Parathyroid adenoma (tissue), 2 donors: ENCODE measurements around the gene TMEM208.

Experiments
- H2AFZ ChIP-seq: fragments of 300-600 bp; sonication (generic); one replicate; pipeline ENCODE4 v1.7.0; 2017; ENCODE audit warnings: antibody characterized with exemption, mild to moderate bottlenecking
- H3K27ac ChIP-seq: fragments of 300-600 bp; sonication (generic); one replicate; pipeline ENCODE4 v1.7.0; 2017
- H3K27me3 ChIP-seq: fragments of 300-600 bp; sonication (generic); one replicate; pipeline ENCODE4 v1.7.0; 2017; ENCODE audit warnings: low read length; ENCODE audit not compliant: control insufficient read depth, insufficient read depth
- H3K36me3 ChIP-seq: fragments of 300-600 bp; sonication (generic); one replicate; pipeline ENCODE4 v1.7.0; 2017; ENCODE audit warnings: low read length; ENCODE audit not compliant: control insufficient read depth, insufficient read depth
- H3K4me1 ChIP-seq: fragments of 300-600 bp; sonication (generic); one replicate; pipeline ENCODE4 v1.7.0; 2017; ENCODE audit warnings: control low read depth
- H3K4me2 ChIP-seq: fragments of 300-600 bp; sonication (generic); one replicate; pipeline ENCODE4 v1.7.0; 2017; ENCODE audit warnings: low read length
- H3K4me3 ChIP-seq: fragments of 300-600 bp; sonication (generic); one replicate; pipeline ENCODE4 v1.7.0; 2017; ENCODE audit warnings: low read depth, low read length
- H3K79me2 ChIP-seq: fragments of 300-600 bp; sonication (generic); one replicate; pipeline ENCODE4 v1.7.0; 2017; ENCODE audit warnings: control low read depth
- H3K9ac ChIP-seq: fragments of 300-600 bp; sonication (generic); one replicate; pipeline ENCODE4 v1.7.0; 2017; ENCODE audit warnings: mild to moderate bottlenecking
- H3K9me3 ChIP-seq: fragments of 300-600 bp; sonication (generic); one replicate; pipeline ENCODE4 v1.7.0; 2017; ENCODE audit warnings: low read length; ENCODE audit not compliant: control insufficient read depth
- TF ChIP-seq, protein P1 (sequence below): fragments of 300-600 bp; sonication (generic); IDR thresholded peaks from one replicate; pipeline ENCODE4 v1.7.0; 2017; ENCODE audit warnings: antibody characterized with exemption, mild to moderate bottlenecking
- donor health status: primary hyperparathyroidism.

TMEM208 gene

GRCh38 chr16:67198238-67198734 lies 28.6 kb upstream of the TMEM208 start:
- Histone ChIP-seq H3K4me1 (peaks cover 22% of the 10 kb centered on the region), H2AFZ (peak overlapping the region; percentile 72), H3K9ac (no peak overlapping the region), H3K36me3 (no peaks in the 10 kb centered on the region), H3K27ac (peak overlapping the region; percentile 76), H3K79me2 (peaks cover 1% of the 10 kb centered on the region), H3K27me3 (no peaks in the 10 kb centered on the region), H3K4me3 (no peak overlapping the region), H3K4me2 (no peak overlapping the region), H3K9me3 (no peaks in the 10 kb centered on the region)
- TF ChIP-seq, protein P1, sequence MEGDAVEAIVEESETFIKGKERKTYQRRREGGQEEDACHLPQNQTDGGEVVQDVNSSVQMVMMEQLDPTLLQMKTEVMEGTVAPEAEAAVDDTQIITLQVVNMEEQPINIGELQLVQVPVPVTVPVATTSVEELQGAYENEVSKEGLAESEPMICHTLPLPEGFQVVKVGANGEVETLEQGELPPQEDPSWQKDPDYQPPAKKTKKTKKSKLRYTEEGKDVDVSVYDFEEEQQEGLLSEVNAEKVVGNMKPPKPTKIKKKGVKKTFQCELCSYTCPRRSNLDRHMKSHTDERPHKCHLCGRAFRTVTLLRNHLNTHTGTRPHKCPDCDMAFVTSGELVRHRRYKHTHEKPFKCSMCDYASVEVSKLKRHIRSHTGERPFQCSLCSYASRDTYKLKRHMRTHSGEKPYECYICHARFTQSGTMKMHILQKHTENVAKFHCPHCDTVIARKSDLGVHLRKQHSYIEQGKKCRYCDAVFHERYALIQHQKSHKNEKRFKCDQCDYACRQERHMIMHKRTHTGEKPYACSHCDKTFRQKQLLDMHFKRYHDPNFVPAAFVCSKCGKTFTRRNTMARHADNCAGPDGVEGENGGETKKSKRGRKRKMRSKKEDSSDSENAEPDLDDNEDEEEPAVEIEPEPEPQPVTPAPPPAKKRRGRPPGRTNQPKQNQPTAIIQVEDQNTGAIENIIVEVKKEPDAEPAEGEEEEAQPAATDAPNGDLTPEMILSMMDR = peak; percentile 86

DNA sequence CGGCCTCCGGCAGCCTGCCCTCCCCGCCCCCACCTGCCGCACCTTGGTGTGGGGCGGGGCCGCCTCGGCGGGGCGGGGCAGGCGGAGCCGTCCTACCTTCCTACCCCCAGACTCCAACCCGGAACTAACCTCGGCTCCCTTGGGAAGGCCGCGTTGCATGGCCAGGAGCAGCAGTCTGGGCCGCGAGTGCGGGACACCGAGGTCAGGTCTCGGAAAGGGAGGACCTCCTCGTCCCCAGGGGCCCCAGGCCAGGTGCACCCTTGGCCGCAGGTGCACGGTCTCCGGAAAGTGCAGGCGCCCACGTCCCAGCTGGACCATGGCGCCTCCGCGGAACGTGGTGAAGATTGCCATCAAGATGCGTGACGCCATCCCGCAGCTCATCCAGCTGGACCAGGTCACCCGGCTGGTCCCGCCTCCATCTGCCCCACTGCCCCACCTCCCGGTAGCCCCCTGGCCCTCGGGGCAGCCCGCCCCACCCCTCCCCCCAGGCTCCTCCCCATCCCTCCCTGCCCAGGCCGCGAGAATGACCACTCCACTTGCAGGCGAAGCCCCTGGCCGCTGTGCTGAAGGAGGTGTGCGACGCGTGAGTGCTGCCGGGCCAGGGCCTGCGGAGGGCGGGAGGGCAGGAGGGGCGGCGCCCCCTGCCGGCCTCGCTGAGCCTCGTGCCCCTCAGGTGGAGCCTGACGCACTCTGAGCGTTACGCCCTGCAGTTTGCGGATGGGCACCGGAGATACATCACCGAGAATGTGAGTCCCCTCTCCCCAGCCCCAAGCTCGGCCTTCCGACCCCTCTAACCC lies 27.7 kb upstream of the TMEM208 start, which contains the start of gene ELMO3:
Gene ELMO3, plus strand, starts transcription at position 121 of the 797 bp plus-strand sequence. Its CDS starts 196 bp downstream, at position 317.
- peaks cover 25% of the 10 kb centered on the region for H3K4me1 ChIP-seq
- H3K4me2 ChIP-seq = peak within 1 kb of the TSS; percentile 79
- no peaks in the 10 kb centered on the region for H3K27me3 ChIP-seq
- H3K36me3 ChIP-seq = no peaks in the 10 kb centered on the region
- peak within 1 kb of the TSS; percentile 72 for H2AFZ ChIP-seq
- TF ChIP-seq, protein P1 = peak; percentile 59
- peak within 1 kb of the TSS; percentile 76 for H3K27ac ChIP-seq
- no peaks in the 10 kb centered on the region for H3K79me2 ChIP-seq
- no peaks in the 10 kb centered on the region for H3K9me3 ChIP-seq
- H3K9ac ChIP-seq = no peak within 1 kb of the TSS
- peak within 1 kb of the TSS; percentile 56 for H3K4me3 ChIP-seq

DNA sequence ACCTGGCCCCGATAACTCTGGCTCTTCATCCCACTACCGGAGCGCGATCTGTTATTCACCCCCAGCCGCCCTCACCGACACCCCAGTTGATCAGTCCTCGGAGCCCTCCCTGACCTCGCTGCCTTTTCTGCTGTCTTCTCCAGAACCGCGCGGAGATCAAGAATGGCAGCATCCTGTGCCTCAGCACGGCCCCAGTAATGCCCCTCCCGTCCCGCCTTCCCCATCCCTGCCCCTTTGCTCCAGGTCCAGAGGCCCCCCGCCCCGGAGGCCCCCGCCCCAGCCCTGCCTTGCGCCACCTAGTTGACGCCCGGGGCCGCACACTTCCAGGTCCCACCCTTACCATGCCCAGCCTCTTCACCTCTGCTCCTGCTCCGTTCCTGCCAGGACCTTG lies 27.1 kb upstream of the TMEM208 start:
- Histone ChIP-seq H3K36me3 (no peaks in the 10 kb centered on the region), H3K4me2 (peak overlapping the region; percentile 79), H3K4me1 (peaks cover 31% of the 10 kb centered on the region), H3K27ac (peak overlapping the region; percentile 76), H3K9me3 (no peaks in the 10 kb centered on the region), H3K4me3 (peak overlapping the region; percentile 56), H3K9ac (no peak overlapping the region), H3K79me2 (no peaks in the 10 kb centered on the region), H3K27me3 (no peaks in the 10 kb centered on the region), H2AFZ (peak overlapping the region; percentile 72)
- TF ChIP-seq, protein P1 = no peak

DNA sequence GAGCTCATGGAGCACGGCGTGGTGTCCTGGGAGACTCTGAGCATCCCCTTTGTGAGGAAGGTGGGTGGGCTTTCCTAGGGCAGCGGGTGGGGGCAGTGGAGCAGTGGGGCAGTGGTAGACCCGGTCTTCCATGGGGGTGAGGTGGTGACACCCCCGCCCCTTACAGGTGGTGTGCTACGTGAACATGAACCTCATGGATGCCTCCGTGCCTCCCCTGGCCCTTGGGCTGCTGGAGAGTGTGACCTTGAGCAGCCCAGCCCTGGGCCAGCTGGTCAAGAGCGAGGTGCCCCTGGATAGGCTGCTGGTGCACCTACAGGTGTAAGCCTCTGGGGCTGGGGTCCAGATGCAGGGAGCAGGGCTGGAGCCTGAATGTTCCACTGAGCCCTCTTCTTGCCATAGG lies 26.4 kb upstream of the TMEM208 start:
- no peak overlapping the region for H2AFZ ChIP-seq
- H3K79me2 ChIP-seq = no peaks in the 10 kb centered on the region
- H3K9ac ChIP-seq = no peak overlapping the region
- H3K4me1 ChIP-seq = peaks cover 31% of the 10 kb centered on the region
- no peaks in the 10 kb centered on the region for H3K27me3 ChIP-seq
- no peaks in the 10 kb centered on the region for H3K36me3 ChIP-seq
- no peaks in the 10 kb centered on the region for H3K9me3 ChIP-seq
- TF ChIP-seq, protein P1 = no peak
- peak overlapping the region; percentile 79 for H3K4me2 ChIP-seq
- no peak overlapping the region for H3K4me3 ChIP-seq
- no peak overlapping the region for H3K27ac ChIP-seq
